Endothelial cell of umbilical vein (primary cell): ENCODE data around the gene ACTN3. TPM values are rescaled to one million over a fixed set of nuclear protein-coding genes. Genes with fewer than 3 reads are reported as not detected.
"Not testable (repeated sequence)": the region's sequence is repeated elsewhere in the genome, so short reads cannot be mapped to it uniquely, and the experiment has no call there.

Experiments used
- BruUV-seq: library from RNA; stranded (reverse); fragments of 400-500 nt; replicated peaks from 2 replicates; lab custom pipeline; 2021; lab: Mats Ljungman, UMichigan
- CTCF ChIA-PET: fragments of 300-600, 350-600 bp; sonication (Branson Sonifier 250); formaldehyde crosslinking; loops from one replicate; lab custom pipeline; 2021; ENCODE audit warnings: antibody characterized with exemption, inconsistent platforms; lab: Charles Lee
- POLR2A ChIA-PET: fragments of 300-600, 350-600 bp; sonication (Branson Sonifier 250); formaldehyde crosslinking; loops from one replicate; lab custom pipeline; 2021; ENCODE audit warnings: antibody characterized with exemption, inconsistent platforms; lab: Charles Lee
- DNase-seq: peaks from one replicate; pipeline ENCODE4 v3.0.0-alpha.2; 2011; ENCODE audit warnings: low read depth, low spot score
- FAIRE-seq: peaks from 2 replicates; lab custom pipeline; 2011; peaks lifted over from hg19 to GRCh38; lab: Jason Lieb, UNC
- H2AFZ ChIP-seq: 2 replicates; pipeline ENCODE4 v1.6.0; 2012; ENCODE audit warnings: low read depth, low read length, control low read depth, inconsistent platforms
- H3K27ac ChIP-seq: 2 replicates; pipeline ENCODE4 v1.5.1; 2011; ENCODE audit warnings: low read depth, mild to moderate bottlenecking, control low read depth, low read length, moderate library complexity; ENCODE audit not compliant: insufficient read depth
- H3K27me3 ChIP-seq, 2 experiments: 2 replicates each; pipeline versions ENCODE4 v1.6.0 to v1.6.1; 2011; ENCODE audit warnings: low read length in 2 of 2, mixed read lengths in 1 of 2; ENCODE audit not compliant: control insufficient read depth in 2 of 2, insufficient read depth in 2 of 2
- H3K36me3 ChIP-seq, 2 experiments: 2 replicates in 1 of 2; 3 replicates in 1 of 2; pipeline ENCODE4 v1.5.1; 2011; ENCODE audit warnings: low read length in 2 of 2, mild to moderate bottlenecking in 1 of 2, moderate library complexity in 1 of 2; ENCODE audit not compliant: control insufficient read depth in 2 of 2, insufficient read depth in 2 of 2; ENCODE audit errors: extremely low read depth in 1 of 2
- H3K4me1 ChIP-seq: 3 replicates; pipeline ENCODE4 v1.5.1; 2011; ENCODE audit warnings: mild to moderate bottlenecking, low read length; ENCODE audit not compliant: control insufficient read depth, insufficient read depth; ENCODE audit errors: extremely low read depth
- H3K4me2 ChIP-seq: 2 replicates; pipeline ENCODE4 v1.6.1; 2011; ENCODE audit warnings: low read length, control low read depth, mixed read lengths; ENCODE audit not compliant: insufficient read depth
- H3K4me3 ChIP-seq, 3 experiments: fragments of 200-600 bp in 1 of 3; sonication (generic), shearing (Covaris generic) in 1 of 3; replicated peaks in 1 of 3; 2 replicates each; pipeline ENCODE4 v1.5.1; 2011 to 2016; ENCODE audit warnings: control low read depth in 3 of 3, low read length in 3 of 3, mild to moderate bottlenecking in 2 of 3, inconsistent platforms in 1 of 3, low read depth in 1 of 3, moderate library complexity in 1 of 3; ENCODE audit not compliant: insufficient read depth in 1 of 3
- H3K79me2 ChIP-seq: 2 replicates; pipeline ENCODE4 v1.6.0; 2012; ENCODE audit warnings: low read length, inconsistent platforms; ENCODE audit not compliant: control insufficient read depth, insufficient read depth
- H3K9ac ChIP-seq: replicated peaks from 2 replicates; pipeline ENCODE3; 2011; ENCODE audit warnings: low read length, control low read depth; ENCODE audit not compliant: insufficient read depth; ENCODE audit errors: extremely low read depth
- H3K9me1 ChIP-seq: replicated peaks from 3 replicates; pipeline ENCODE4 v1.6.0; 2011; ENCODE audit warnings: mild to moderate bottlenecking, low read length; ENCODE audit not compliant: control insufficient read depth, insufficient read depth; ENCODE audit errors: extremely low read depth
- H3K9me3 ChIP-seq: replicated peaks from 2 replicates; pipeline ENCODE4 v1.5.1; 2012; ENCODE audit warnings: low read length, inconsistent platforms; ENCODE audit not compliant: control insufficient read depth, insufficient read depth
- H4K20me1 ChIP-seq: replicated peaks from 2 replicates; pipeline ENCODE3; 2011; ENCODE audit warnings: mild to moderate bottlenecking, low read length; ENCODE audit not compliant: control insufficient read depth, insufficient read depth; ENCODE audit errors: extremely low read depth
- dilution Hi-C: fragments of 300-500 bp; cut with MboI; formaldehyde crosslinking; loops from one replicate; pipeline ENCODE4 v1.15.0; 2019; ENCODE audit warnings: low sequenced_read_pairs; ENCODE audit not compliant: extremely low pct_ligation_motif_present
- intact Hi-C: fragments of 100-400 bp; cut with micrococcal nuclease; formaldehyde crosslinking; loops from one replicate; pipeline ENCODE4 v1.10.0; 2022
- polyA plus RNA-seq, 4 experiments: library from polyadenylated mRNA; depleted of rRNA in 3 of 4; stranded (reverse) in 3 of 4; unstranded in 1 of 4; fragments of >200 nt; gene quantifications; 2 replicates each; pipeline versions ENCODE4 v1.2.1 to v1.2.3, GENCODE V29; 2011 to 2012; ENCODE audit warnings: missing spikeins in 1 of 4
- total RNA-seq: library from RNA; stranded (reverse); gene quantifications from 2 replicates; pipeline ENCODE4 v1.2.3, GENCODE V29; 2021

Gene ACTN3
- total and polyA plus RNA-seq, 2 donors (not counting 3 experiments of a cell fraction or from before 2014, with no cell fraction given), result 0.17 to 0.18 TPM

DNA sequence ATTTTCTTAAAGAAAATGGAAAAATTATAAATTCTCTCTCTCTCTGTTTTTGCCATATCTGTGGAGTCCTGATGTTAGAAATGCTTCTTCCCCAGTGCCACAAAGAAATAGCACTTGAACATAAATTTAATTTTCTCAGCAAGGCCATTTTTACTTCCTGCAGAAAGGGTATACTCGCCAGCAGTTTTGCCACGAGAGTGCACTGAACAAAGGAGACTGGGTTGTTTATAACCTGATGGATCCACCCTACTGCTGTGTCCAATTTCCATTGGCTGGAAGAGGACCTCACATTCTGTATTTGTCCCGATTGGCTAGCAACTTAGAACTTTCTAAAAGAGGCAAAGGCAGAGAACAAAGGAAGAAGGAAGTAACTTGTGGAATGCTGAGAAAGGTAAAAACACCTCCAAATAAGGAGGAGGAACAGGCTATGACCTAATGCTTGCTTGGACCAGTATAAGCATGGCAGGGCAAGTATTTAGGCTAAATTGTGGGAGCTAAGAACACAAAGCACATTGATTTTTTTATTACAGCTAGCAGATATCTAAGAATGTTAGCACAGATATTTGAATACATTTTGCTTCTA, 36.0 kb downstream of the ACTN3 start:
- H3K4me3 ChIP-seq, dilution Hi-C loops, H3K36me3 ChIP-seq, H3K4me2 ChIP-seq, H4K20me1 ChIP-seq, H3K27me3 ChIP-seq, intact Hi-C loops, H3K9ac ChIP-seq, H2AFZ ChIP-seq, FAIRE-seq, H3K9me3 ChIP-seq, DNase-seq, BruUV-seq, POLR2A ChIA-PET, H3K9me1 ChIP-seq, H3K79me2 ChIP-seq, H3K27ac ChIP-seq, H3K4me1 ChIP-seq: not testable (repeated sequence)
- CTCF ChIA-PET, result interaction anchor here (3.6 kb wide), 1 partner anchor 95 kb away, joined by 15 read pairs; the partner anchor contains the start of gene RBM4B

DNA sequence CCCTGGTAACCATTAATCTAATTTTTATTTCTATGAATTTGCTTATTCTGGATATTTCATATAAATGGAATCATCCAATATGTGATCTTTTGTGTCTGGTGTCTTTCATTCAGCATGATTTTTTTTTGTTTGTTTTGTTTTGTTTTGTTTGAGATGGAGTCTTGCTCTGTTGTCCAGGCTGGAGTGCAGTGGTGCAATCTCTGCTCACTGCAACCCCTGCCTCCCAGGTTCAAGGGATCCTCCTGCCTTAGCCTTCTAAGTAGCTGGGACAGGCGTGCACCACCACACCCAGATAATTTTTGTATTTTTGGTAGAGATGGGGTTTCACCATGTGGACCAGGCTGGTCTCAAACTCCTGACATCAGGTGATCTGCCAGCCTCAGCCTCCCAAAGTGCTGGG, 38.7 kb downstream of the ACTN3 start:
- H3K36me3 ChIP-seq, H3K27ac ChIP-seq, H3K27me3 ChIP-seq, dilution Hi-C loops, H3K9ac ChIP-seq, H3K4me2 ChIP-seq, H2AFZ ChIP-seq, FAIRE-seq, intact Hi-C loops, H4K20me1 ChIP-seq, BruUV-seq, H3K9me1 ChIP-seq, POLR2A ChIA-PET, H3K79me2 ChIP-seq, H3K9me3 ChIP-seq, H3K4me1 ChIP-seq, DNase-seq, H3K4me3 ChIP-seq: not testable (repeated sequence)
- CTCF ChIA-PET, result interaction anchor here (3.6 kb wide), 1 partner anchor 92 kb away, joined by 15 read pairs; the partner anchor contains the start of gene RBM4B
